ENCODE data around the gene PXT1. TPM values are rescaled to one million over a fixed set of nuclear protein-coding genes. Genes with fewer than 3 reads are reported as not detected.

PXT1 gene
- total and polyA plus RNA-seq, 9 of the 15 experiments (the other 6 are each of a cell fraction or from before 2014, with no cell fraction given) = 0.09 to 0.11 (median 0.10) TPM; not detected in 5

DNA sequence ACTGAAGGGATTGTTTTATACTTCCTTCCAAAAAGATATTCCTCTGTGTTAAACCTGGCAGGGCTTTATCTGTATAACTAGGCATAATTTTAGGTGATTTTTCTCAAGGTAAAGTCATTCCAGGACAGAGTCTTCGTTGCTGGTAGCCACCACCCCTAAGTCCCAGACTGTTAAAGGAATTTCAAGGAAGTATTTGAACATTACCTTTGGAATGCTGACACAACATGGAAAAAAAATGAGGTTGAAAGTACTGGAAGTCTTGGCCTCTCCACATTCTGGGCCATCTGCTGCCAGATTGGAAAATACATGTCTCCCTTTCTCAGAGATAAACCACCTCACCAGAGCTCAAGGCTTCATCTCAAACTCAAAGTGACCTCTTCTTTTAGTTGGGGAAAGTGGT lies 28.2 kb downstream of the PXT1 start (continued):
- TF ChIP-seq, protein P1, sequence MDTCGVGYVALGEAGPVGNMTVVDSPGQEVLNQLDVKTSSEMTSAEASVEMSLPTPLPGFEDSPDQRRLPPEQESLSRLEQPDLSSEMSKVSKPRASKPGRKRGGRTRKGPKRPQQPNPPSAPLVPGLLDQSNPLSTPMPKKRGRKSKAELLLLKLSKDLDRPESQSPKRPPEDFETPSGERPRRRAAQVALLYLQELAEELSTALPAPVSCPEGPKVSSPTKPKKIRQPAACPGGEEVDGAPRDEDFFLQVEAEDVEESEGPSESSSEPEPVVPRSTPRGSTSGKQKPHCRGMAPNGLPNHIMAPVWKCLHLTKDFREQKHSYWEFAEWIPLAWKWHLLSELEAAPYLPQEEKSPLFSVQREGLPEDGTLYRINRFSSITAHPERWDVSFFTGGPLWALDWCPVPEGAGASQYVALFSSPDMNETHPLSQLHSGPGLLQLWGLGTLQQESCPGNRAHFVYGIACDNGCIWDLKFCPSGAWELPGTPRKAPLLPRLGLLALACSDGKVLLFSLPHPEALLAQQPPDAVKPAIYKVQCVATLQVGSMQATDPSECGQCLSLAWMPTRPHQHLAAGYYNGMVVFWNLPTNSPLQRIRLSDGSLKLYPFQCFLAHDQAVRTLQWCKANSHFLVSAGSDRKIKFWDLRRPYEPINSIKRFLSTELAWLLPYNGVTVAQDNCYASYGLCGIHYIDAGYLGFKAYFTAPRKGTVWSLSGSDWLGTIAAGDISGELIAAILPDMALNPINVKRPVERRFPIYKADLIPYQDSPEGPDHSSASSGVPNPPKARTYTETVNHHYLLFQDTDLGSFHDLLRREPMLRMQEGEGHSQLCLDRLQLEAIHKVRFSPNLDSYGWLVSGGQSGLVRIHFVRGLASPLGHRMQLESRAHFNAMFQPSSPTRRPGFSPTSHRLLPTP (IDR thresholded peaks at IDR 0.05; ENCODE audit: borderline replicate concordance, extremely low read depth, insufficient read length) = no peak
- no peak for TF ChIP-seq TSC22D4 (tag; IDR thresholded peaks at IDR 0.05)

DNA sequence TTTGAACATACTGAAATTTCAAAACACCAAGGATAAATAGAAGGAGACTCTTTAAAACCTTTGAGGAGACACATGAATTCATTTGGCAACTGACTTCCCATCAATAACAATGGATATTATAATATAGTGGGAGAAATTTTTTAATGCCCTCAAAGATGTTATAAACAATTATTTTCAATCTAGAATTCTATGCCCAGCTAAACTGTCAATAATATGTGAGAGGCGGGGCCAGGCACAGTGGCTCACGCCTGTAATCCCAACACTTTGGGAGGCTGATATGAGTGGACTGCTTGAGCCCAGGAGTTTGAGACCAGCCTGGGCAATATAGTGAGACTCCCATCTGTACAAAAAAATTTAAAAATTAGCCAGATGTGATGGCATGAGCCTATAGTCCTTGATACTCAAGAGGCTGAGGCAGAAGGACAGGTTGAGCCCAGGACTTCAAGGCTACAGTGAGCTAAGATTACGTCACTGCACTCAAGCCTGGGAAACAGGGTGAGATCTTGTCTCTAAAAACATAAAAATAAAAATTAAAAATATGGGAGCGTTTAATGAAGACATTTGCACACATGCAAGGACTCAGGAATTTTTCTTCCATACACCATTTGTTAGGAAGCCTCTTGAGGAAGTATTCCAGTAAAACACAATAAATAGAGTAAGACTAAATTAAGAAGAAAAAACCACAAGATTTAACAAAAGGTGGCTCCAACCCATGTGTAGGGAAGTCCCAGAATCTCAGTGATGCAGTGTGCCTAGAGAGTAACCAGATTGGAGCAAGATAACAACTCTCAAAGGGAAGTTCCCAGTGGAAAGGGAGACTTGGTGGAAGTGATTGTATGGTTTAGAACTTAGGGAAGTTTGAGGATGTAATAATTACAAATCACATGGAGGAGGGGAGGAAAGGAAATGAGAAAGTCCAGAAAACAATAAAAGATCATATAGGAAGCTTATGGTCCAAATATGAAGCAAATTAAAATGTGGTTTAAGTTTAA lies 28.9 kb downstream of the PXT1 start:
- Histone ChIP-seq H3K36me3 (ENCODE audit: control insufficient read depth, insufficient read depth, low read length) (no peaks in the 10 kb centered on the region), H3K4me2 (ENCODE audit: insufficient read depth, low read length) (no peak overlapping the region), H3K4me3 (no peak overlapping the region), H3K4me1 (replicated peaks in 1 of 2; ENCODE audit: control insufficient read depth in 2 of 2, insufficient read depth in 2 of 2, low read length in 2 of 2) (no peaks in the 10 kb centered on the region), H3K9me1 (ENCODE audit: control insufficient read depth, insufficient read depth, low read length) (no peaks in the 10 kb centered on the region), H3K9ac (ENCODE audit: insufficient read depth in 1 of 2, low read depth in 2 of 2, low read length in 2 of 2) (no peak overlapping the region), H3K9me3 (replicated peaks; ENCODE audit: control insufficient read depth, insufficient read depth, low read depth, low read length) (no peaks in the 10 kb centered on the region), H3K79me2 (ENCODE audit: control insufficient read depth, insufficient read depth, low read length) (no peaks in the 10 kb centered on the region), H2AFZ (ENCODE audit: low read depth, low read length) (no peak overlapping the region), H3K27ac (ENCODE audit: extremely low read depth, low read depth, low read length) (no peak overlapping the region), H3K27me3 (ENCODE audit: control insufficient read depth in 2 of 2, insufficient read depth in 2 of 2, low read length in 2 of 2) (peaks cover 0 to 8% of the 10 kb centered on the region in 2 experiments; a peak in 1 of 5 replicates), H4K20me1 (replicated peaks; ENCODE audit: control insufficient read depth, insufficient read depth, low read length) (no peaks in the 10 kb centered on the region)
- no peak for TF ChIP-seq MEF2D (tag; conservative IDR thresholded peaks at IDR 0.05; ENCODE audit: low read depth)
- TF ChIP-seq BRD4 (IDR thresholded peaks at IDR 0.05) = no peak
- peak; percentile 21; the same call in 1 of the 2 replicates for TF ChIP-seq ZNF121 (CRISPR knock-in tag; conservative IDR thresholded peaks at IDR 0.05)
- no peak for TF ChIP-seq ZNF436 (CRISPR knock-in tag; IDR thresholded peaks at IDR 0.05)
- TF ChIP-seq LARP7 (IDR thresholded peaks at IDR 0.05) = no peak
- TF ChIP-seq, protein P2, sequence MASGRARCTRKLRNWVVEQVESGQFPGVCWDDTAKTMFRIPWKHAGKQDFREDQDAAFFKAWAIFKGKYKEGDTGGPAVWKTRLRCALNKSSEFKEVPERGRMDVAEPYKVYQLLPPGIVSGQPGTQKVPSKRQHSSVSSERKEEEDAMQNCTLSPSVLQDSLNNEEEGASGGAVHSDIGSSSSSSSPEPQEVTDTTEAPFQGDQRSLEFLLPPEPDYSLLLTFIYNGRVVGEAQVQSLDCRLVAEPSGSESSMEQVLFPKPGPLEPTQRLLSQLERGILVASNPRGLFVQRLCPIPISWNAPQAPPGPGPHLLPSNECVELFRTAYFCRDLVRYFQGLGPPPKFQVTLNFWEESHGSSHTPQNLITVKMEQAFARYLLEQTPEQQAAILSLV (tag; IDR thresholded peaks at IDR 0.05) = no peak
- TF ChIP-seq ZNF507 (tag; conservative IDR thresholded peaks at IDR 0.05) = 0 out of 2 replicates have a peak, but pooled peaks have one; percentile 28
- TF ChIP-seq ZFP1 (CRISPR knock-in tag; IDR thresholded peaks at IDR 0.05) = peak; percentile 92
- peak; percentile 24; the same call in 1 of the 2 replicates for TF ChIP-seq ATF7 (IDR thresholded peaks at IDR 0.05)
- ChIA-PET CTCF (ENCODE audit: low intra/inter-chr PET ratio) (no interaction called here), POLR2A (interaction anchor here (0.9 kb wide), 1 partner anchor 9 kb away, joined by 4 read pairs; no protein-coding TSS in a partner anchor)
- WGBS (ENCODE audit: insufficient coverage, low coverage, missing lambda C conversion rate) = 4% methylated on average over 4 of the region's 4 CpGs
- ATAC-seq (no peak), DNase-seq (ENCODE audit: extremely low read depth in 1 of 4, low spot score in 3 of 4) (no peak), FAIRE-seq (no peak)
- in situ Hi-C loops (cut with MboI) (no loop called here), intact Hi-C loops (cut with micrococcal nuclease) (no loop called here)
- no TSS peak for BruUV-seq (replicated peaks)
